Right ventricle myocardium inferior (tissue), 1 donor: Measurements from ENCODE around the gene TEX261. TPM values are rescaled to one million over a fixed set of nuclear protein-coding genes. Genes with fewer than 3 reads are reported as not detected.
A peak's percentile ranks its signal among the peaks of the same experiment; 100 is the strongest.

Experiments
- ATAC-seq: fragments of 200-7000 bp; cut with Tn5 transposase; one replicate; pipeline ENCODE4 v1.9.1; 2020; ENCODE audit warnings: mild to moderate bottlenecking, moderate library complexity
- DNase-seq: peaks from one replicate; pipeline ENCODE4 v3.0.0; 2021; ENCODE audit errors: missing footprints
- intact Hi-C: fragments of 100-400 bp; cut with DNase I; formaldehyde crosslinking; loops from one replicate; pipeline ENCODE4 v1.11.0; 2022
- total RNA-seq: library from RNA; stranded (reverse); fragmentation: NEBNext Ultra II Directional; extraction: Animal tissue kit (Norgen Biotek cat#: 25700); gene quantifications from one replicate; pipeline ENCODE4 v1.2.1, GENCODE V29; 2021
- donor health status: DM: no; HTN: yes; CAD: no; lungs with severe emphysema.

TEX261 gene
- total RNA-seq, 1 donor from 2014 or later, result 63.8 TPM

DNA sequence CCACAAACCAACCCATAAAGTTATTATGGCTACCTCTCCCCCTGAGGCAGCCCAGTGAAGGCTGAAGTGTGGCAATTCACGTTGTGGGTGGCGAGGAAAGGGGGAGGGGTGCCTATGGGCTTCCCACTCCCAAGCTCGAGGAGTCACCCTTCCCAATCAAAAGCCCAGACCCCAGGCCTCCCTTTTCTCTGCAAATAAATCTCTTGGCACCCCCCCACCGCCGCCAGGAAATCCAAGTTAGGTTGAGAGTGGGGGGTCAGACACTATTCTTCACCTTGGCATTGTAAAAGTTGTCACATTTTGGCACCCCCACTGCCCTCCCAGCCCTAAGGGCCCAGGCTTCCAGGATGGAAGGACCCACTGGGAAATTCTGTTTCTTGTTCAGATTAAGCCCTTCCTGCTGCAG, 9.4 kb downstream of the TEX261 start:
- intact Hi-C loops, result no loop called here
- DNase-seq (no peak), ATAC-seq (no peak)

DNA sequence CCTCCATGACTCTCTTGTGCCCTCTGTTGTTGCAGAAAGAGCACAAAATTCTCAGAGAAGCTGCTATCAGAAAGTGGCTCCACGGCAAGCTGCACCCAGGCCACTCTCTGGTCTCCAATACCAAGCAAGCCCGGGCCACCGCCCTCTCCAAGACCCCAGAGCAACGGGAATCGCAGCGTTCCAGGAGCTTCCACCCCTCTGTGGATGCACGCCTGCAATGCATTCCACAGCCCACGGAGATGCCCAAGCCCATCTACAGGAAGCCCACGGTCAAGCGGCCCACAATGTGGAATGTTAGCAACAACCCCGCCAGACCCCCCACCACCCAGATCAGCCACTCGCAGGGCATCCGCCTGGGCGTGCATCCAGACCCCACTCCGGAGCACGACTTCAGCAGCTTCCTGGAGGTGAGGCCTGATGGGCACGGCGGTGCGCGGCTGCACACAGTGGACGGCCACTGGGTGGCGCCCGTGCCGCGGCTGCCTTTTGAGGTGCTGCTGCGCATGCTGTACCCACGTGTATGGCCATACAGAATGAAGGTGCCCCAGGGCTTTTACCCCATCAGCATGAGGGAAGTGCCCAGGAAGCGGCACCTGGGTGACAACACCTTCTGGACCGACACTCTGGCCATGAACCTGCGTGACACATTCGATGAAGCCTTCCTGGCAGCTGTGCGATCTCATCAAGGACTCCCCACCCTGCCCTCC, 9.9 kb downstream of the TEX261 start:
- ATAC-seq, result peak; percentile 63
- DNase-seq, result peak; percentile 89
- intact Hi-C loops, result no loop called here

DNA sequence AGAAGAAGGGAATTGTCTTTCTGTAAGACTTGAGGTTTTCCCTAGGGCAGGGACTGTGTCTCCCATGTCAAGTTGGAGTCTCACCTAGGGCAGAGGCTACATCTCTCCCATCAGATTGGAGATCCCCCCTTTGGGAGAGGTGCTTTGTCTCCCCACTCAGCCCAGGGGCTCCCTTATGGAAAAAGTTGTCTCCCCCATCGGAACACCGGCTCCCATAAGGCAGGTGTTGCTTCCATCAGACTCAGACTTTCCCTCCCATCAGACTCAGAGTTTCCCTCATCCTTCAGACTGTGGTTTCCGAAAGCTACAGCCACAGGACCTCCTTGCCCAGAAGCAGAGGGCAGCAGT, 10.5 kb downstream of the TEX261 start:
- no peak for DNase-seq
- intact Hi-C loops, result no loop called here
- ATAC-seq, result no peak

DNA sequence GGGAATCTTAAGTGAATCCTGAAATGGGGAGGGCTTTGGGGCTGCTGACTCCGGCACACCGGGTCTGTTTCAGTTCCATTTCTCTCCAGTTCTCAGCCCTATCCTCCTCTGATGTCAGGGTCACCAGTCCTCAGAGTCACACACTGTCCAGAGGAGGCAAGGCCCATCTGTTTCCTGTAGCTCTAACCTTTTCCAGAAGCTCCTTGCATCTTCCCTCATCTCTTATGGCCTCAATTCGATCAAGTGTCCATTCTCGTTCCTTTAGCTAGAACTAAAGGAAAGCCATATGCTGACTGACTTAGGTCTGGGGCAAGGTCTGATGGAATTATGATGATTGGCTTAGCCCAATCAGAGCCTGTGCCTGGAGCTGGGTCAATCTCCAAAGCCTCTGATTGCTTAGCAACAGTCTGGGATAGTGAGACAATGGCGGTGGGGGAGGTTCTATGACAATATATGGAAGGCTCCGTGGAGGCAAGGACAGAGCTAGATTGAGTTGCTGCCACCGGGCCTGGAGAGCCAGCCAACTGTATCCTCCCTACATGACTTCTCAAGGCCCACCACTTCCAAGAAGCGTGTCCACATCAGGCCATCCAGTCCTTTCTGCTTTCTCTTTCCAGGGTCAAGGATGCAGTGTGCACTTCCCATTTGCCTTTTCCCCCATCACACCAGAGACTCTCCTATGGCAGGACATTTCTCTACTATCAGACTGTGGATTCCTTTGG, 11.0 kb downstream of the TEX261 start:
- intact Hi-C loops, result no loop called here
- DNase-seq (no peak), ATAC-seq (no peak)

DNA sequence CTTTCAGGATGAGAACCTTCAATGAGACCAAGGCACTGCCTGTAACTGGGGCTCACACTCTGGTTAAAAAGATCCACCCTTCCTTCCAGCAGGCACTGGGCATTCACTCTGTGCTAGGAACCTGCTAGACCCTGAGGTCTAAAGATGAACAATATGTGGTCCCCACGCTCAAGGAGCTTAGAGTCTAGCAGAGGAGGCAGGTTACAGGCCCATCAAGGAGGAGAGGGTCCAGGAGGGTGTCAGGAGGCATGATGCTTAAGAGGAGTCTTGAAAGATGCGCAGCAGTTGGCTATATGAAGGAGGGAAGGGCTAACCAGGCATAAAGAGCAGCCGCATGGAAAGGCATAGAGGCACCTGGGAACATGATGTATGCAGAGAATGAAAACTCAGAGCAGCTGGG, 11.7 kb downstream of the TEX261 start:
- DNase-seq, result no peak
- ATAC-seq, result no peak
- intact Hi-C loops, result no loop called here

DNA sequence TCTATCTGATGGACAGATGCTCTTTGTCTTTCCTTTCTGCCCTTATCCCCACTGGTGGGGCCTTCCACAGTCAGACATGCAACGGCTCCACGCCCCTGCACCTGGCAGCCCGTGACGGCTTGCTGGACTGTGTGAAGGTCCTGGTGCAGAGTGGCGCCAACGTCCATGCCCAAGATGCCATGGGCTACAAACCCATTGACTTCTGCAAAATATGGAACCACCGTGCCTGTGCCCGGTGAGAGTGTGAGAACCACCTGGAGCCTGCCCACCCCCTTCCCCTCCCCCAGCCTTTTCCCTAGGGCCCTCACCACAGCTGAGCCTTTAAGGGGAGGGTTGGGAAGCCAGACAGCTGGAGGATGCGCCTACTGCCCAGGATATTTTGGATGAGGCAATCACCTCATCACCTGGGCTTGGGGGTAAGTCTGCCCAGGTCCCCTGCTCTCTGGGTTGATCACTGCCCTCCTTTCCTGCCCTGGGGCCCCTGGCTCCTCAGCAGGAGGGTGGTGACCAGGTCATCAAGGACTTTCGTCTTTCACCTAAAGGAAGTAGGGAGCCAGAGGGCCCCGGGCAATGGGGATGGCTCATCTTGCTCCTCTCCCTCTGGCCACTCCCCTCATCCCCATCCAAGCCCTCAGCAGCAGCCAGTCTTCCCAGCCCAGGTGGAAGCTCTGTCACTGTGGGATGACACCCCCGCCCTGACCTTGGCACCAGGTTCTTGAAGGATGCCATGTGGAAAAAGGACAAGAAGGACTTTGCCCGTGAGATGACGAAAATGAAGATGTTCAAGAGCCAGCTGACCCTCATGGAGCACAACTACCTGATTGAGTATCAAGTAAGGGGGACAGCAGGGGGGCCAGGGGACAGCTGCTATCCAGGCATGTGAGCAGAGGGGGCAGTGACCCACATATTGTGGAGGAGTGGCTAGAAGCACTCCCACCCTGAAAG, 12.5 kb downstream of the TEX261 start:
- ATAC-seq (no peak), DNase-seq (no peak)
- intact Hi-C loops, result no loop called here

DNA sequence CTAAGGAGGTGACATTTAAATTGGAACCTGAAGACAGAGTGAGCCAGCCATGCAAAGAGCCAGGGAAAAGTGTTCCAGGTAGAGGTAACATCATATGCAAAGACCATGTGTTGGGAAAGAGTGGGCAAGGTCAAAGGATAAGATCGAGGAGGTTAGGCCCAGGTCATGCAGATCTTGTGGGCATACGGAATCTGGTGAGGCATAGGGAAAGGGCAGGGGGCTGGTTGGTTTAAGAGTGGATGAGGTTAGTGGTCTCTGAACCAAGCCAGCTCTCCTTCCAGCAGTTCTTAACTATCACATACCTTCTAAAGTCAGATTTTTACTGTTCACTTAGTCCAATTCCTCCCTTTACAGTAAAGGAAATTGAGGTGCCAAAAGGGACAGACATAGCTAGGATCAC, 13.3 kb downstream of the TEX261 start:
- no peak for DNase-seq
- no peak for ATAC-seq
- intact Hi-C loops, result no loop called here

DNA sequence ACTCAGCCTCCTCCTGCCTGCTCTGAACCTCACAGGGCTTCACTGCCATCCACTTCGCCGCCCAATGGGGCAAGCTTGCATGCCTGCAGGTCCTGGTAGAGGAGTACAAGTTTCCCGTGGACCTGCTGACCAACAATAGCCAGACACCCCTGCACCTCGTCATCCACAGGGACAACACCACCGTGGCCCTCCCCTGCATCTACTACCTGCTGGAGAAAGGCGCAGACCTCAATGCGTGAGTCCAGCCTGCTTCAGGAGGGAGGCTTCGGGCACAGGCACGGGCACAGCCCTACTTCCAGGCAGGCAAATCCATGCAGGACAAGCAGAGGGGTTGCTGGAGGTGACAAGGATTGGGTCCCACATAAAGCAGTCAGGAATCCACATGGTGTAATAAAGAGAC, 15.0 kb downstream of the TEX261 start:
- intact Hi-C loops, result no loop called here
- DNase-seq (no peak), ATAC-seq (no peak)

DNA sequence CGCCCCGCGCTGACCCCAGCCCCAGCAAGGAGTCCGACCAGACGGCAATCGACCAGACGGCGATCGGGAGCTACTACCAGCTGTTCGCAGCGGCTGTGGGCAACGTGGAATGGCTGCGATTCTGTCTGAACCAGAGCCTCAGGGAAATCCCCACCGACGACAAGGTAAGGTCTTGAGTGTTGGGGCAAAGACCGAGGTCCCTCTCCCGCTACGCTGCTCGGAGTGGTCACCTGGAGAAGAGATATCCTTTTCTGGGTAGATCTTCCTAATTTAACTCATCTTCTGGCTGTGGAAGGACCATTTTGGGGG, 15.5 kb downstream of the TEX261 start:
- DNase-seq (no peak), ATAC-seq (no peak)
- intact Hi-C loops, result no loop called here

DNA sequence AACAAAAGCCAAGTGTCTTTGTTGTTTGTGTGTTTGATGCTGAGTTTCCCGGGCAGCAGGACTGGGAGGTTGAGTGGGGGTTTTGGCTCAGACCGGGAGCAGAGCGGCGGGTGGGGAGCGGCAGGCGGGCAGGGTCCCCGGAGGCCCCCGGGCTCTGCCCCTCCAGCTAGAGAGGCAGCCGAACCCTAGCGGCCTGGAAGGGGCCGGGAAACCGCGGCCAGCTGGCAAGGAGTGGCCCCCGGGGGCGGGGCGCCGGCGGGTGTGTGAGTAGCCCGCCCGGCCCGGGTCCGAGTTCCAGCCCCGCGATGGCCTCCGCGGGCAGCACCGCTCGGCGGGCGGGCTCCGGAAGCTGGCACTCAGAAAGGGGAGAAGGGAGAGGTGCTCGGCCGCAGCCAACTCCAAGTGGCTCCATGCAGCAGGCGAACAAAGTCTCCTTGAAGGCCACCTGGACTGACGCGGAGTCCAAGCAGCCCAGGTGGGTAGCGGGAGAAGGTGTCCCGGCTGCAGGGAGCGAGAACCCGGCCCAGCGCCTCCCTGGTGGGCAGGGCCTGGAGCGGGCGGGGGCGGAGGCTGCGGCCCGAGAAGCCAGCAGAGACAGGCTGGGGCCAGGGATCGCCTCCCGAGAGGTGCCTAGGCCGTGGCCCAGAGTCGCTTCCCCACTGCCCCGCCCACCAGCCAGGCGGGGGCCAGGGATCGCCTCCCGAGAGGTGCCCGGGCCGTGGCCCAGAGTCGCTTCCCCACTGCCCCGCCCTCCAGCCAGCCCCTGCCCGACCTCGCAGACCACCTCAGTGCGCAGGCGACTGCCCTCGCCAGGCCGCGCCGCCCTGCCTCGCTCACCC, 16.1 kb downstream of the TEX261 start, which contains the start of gene ANKRD53:
Gene ANKRD53 (plus strand): TSS at position 290 of the 839 bp plus-strand sequence. CDS start 16 bp downstream, at position 306.
- peak; percentile 82 for DNase-seq
- intact Hi-C loops, result no loop called here
- ATAC-seq, result peak; percentile 83

DNA sequence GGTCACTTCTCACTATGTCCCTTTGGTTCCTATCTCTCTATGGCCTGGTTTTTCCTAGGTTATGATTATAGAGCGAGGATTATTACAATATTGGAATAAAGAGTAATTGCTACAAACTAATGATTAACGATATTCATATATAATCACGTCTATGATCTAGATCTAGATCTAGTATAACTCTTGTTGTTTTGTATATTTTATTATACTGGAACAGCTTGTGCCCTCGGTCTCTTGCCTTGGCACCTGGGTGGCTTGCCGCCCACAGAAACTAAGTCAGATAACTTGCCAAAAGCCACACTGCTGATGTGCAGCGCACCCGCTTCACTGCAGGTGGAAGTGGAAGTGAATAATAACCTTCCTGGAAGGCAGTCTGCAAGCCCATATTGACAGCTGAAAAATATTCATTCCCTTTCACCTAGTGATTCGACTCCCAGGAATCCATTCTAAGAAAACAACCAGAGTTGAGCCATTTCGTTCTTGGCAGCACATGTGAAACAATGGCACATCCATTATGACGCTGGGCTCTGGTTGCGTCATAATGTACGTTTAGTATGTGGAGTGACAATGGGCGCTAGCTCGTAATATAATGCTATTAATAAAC, 17.0 kb downstream of the TEX261 start:
- intact Hi-C loops, result no loop called here

DNA sequence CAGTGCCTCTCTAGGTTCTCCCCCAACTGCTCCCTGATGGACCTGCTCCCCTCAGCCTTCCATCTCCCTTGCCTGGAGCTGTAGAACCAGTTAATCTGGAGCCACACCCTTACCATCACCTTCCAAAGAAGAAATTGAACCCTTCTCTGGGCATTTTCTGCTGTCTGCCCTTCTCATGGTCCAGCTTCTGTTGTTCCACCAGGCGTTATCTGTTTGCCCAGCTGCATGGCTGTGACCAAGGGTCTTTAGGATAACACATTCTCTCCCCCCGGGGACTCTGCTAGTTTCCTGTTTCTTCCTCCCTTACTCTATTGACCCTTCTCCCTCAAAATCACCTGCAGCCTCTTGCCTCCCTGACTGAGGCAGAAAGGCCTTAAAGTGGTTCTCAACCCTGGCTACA, 19.4 kb downstream of the TEX261 start:
- ATAC-seq, result no peak
- intact Hi-C loops, result no loop called here
- no peak for DNase-seq

More for the DNA sequence above, 17.0 kb downstream of the TEX261 start:
- no peak for ATAC-seq
- DNase-seq, result no peak

DNA sequence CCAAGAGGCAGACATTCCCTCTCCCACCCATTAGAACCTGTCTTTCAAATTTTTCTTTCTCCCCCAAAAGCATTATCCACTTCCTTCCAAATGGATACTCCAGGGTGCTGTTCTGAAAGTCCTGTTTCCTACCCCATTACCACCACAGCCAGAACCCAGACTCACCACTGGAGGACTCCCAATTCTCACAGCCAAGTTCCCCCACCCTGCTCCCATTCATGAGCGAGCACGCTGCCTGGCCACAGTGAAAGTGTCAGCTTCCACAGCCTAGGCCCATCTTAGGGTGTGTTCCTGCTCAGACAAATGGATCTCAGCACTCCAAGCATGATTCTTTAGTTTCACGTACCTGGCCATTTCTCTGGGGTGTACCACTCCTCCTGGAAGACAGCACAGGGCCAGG, 20.1 kb downstream of the TEX261 start:
- no peak for DNase-seq
- no peak for ATAC-seq
- intact Hi-C loops, result no loop called here

DNA sequence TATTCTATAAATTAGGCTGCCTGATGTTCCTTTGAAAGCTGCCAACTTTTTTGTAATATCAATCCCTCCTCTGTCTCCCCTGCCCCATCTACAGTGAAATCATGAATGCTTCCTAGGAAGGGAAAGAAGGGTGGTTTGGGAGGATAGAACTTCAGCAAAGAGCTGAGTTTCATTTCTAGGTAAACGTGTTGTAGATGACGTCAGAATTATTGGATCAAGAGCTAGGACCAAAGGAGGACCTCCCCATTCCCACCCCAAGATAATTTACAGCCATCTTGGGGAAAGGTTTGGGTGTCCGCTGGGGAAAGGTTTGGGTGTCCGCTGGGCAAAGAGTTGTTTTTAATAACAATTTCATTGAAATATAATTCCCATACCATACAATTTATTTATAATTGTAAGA, 27.5 kb downstream of the TEX261 start:
- DNase-seq (no peak), ATAC-seq (no peak)
- intact Hi-C loops, result loop anchor here (5.0 kb wide), 1 partner anchor 35 kb away; no protein-coding TSS in a partner anchor

DNA sequence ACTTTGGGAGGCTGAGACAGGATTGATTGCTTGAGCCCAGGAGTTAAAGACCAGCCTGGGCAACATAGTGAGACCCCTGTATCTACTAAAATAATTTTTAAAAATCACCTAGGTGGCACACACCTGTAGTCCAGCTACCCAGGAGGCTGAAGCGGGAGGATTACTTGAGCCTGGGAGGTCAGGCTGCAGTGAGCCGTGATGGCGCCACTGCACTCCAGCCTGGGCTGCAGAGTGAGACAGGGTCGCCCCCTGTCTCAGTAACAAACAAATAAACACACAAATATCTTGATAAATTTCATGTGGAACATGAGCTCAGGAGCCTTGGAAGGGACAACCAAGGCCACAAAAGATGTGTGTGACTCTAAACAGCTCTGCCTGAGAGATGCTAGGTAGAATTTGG, 28.0 kb downstream of the TEX261 start:
- DNase-seq (no peak), ATAC-seq (no peak)
- intact Hi-C loops, result loop anchor here (5.0 kb wide), 1 partner anchor 36 kb away; no protein-coding TSS in a partner anchor

DNA sequence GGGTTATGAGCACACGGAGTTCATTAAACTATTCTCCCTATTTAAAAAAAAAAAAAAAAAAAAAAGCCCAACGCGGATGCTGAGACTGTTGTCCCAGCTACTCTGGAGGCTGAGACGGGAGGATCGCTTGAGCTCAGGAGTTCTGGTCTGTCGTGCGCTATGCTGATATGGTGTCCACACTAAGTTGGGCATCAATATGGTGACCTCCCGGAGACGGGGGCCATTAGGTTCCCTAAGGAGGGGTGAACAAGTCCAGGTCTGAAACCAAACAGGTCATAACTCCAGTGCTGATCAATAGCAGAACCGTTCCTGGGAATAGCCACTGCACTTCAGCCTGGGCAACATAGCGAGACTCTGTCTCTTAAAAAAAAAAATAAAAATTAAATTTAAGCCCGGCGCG, 29.2 kb downstream of the TEX261 start:
- no peak for ATAC-seq
- DNase-seq, result no peak
- intact Hi-C loops, result loop anchor here (5.0 kb wide), 1 partner anchor 37 kb away; no protein-coding TSS in a partner anchor

DNA sequence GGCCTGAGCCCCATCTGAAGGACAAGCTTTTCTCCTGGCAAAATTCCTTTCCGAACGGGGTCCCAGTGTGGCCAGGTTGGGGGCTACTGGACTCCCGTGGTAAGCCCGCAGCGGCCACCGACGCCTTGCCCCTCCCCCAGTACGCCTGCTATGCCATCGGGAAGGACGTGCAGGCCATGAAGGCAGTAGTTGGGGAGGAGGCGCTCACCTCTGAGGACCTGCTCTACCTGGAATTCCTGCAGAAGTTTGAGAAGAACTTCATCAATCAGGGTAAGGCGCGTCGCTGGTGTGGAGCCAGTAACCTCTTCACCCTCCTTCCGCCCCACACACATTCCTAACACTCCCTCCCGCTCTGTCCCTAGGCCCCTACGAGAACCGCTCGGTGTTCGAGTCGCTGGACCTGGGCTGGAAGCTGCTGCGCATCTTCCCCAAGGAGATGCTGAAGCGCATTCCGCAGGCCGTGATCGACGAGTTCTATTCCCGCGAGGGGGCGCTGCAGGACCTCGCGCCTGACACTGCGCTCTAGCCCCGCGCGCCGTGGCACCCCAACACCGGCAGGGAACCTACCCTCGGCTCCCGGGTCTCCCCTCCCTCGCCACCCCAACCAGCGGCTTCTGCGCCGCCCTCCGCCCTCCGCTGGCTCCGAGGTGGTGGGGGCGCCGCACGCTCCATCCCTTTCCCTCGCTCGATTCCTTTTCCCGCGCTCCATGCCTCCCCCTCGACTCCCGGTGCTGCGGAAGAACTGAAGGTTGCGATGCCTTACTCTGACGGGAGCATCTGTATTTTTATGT, 29.9 kb downstream of the TEX261 start:
- intact Hi-C loops, result loop anchor here (5.0 kb wide), 1 partner anchor 38 kb away; no protein-coding TSS in a partner anchor
- DNase-seq, result peak; percentile 83
- ATAC-seq, result peak; percentile 75
